ENCODE results near the gene CEBPG. TPM values are rescaled to one million over a fixed set of nuclear protein-coding genes. Genes with fewer than 3 reads are reported as not detected.
A peak's percentile ranks its signal among the peaks of the same experiment; 100 is the strongest.

The CEBPG gene
- total RNA-seq, 1 experiment from 2014 or later: 41.5 TPM

DNA sequence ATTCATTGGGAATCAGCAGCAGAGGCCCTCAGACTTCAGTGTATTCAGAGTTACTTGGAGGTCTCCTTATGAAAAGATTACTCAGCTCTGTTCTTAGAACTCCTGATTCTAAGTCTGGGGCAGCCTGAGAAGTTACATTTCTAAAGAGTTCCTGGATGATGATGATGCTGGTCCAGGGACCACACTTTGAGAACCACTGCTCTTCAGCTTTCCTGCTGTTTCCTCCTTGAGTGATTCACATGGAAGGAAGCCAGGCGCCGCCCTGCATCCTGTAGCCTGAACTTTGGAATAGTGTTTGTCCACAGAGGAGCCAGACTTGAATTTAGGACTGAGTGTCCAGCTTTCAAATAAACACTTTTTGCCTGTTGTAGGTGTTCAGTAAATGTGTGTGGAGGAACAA lies 2.9 kb downstream of the CEBPG start:
- BruUV-seq (replicated peaks): no TSS peak
- Histone ChIP-seq H3K4me1 (ENCODE audit: control insufficient read depth, insufficient read depth, low read length) (peaks cover 39% of the 10 kb centered on the region), H3K36me3 (ENCODE audit: control insufficient read depth, insufficient read depth, low read length) (peaks cover 5% of the 10 kb centered on the region; the same call in 1 of the 2 replicates), H3K9me3 (ENCODE audit: control insufficient read depth, insufficient read depth, low read depth, low read length) (no peaks in the 10 kb centered on the region), H3K27ac (ENCODE audit: low read length) (no peak overlapping the region), H3K4me3 (ENCODE audit: low read depth in 2 of 2, low read length in 2 of 2) (peak overlapping the region in 1 of 2 experiments; percentile 96; a peak in 1 of 4 replicates), H3K27me3 (ENCODE audit: control insufficient read depth, insufficient read depth, low read length) (no peaks in the 10 kb centered on the region)
- DNase-seq (ENCODE audit: low read depth, low spot score): peak; percentile 64
- TF ChIP-seq POLR2AphosphoS5 (IDR thresholded peaks at IDR 0.05; ENCODE audit: low read depth, low read length) (no peak), SIN3A (IDR thresholded peaks at IDR 0.05; ENCODE audit: borderline replicate concordance, insufficient read depth, low read depth, low read length) (no peak), TCF7L2 (IDR thresholded peaks at IDR 0.05; ENCODE audit: low read depth, low read length) (no peak)
- TF ChIP-seq, protein P1, sequence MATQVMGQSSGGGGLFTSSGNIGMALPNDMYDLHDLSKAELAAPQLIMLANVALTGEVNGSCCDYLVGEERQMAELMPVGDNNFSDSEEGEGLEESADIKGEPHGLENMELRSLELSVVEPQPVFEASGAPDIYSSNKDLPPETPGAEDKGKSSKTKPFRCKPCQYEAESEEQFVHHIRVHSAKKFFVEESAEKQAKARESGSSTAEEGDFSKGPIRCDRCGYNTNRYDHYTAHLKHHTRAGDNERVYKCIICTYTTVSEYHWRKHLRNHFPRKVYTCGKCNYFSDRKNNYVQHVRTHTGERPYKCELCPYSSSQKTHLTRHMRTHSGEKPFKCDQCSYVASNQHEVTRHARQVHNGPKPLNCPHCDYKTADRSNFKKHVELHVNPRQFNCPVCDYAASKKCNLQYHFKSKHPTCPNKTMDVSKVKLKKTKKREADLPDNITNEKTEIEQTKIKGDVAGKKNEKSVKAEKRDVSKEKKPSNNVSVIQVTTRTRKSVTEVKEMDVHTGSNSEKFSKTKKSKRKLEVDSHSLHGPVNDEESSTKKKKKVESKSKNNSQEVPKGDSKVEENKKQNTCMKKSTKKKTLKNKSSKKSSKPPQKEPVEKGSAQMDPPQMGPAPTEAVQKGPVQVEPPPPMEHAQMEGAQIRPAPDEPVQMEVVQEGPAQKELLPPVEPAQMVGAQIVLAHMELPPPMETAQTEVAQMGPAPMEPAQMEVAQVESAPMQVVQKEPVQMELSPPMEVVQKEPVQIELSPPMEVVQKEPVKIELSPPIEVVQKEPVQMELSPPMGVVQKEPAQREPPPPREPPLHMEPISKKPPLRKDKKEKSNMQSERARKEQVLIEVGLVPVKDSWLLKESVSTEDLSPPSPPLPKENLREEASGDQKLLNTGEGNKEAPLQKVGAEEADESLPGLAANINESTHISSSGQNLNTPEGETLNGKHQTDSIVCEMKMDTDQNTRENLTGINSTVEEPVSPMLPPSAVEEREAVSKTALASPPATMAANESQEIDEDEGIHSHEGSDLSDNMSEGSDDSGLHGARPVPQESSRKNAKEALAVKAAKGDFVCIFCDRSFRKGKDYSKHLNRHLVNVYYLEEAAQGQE (IDR thresholded peaks at IDR 0.05; ENCODE audit: insufficient read depth in 1 of 2, low read depth in 2 of 2, low read length in 1 of 2): no peak
- TF ChIP-seq, protein P2, sequence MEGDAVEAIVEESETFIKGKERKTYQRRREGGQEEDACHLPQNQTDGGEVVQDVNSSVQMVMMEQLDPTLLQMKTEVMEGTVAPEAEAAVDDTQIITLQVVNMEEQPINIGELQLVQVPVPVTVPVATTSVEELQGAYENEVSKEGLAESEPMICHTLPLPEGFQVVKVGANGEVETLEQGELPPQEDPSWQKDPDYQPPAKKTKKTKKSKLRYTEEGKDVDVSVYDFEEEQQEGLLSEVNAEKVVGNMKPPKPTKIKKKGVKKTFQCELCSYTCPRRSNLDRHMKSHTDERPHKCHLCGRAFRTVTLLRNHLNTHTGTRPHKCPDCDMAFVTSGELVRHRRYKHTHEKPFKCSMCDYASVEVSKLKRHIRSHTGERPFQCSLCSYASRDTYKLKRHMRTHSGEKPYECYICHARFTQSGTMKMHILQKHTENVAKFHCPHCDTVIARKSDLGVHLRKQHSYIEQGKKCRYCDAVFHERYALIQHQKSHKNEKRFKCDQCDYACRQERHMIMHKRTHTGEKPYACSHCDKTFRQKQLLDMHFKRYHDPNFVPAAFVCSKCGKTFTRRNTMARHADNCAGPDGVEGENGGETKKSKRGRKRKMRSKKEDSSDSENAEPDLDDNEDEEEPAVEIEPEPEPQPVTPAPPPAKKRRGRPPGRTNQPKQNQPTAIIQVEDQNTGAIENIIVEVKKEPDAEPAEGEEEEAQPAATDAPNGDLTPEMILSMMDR (IDR thresholded peaks at IDR 0.05): no peak
- in situ Hi-C loops (cut with HindIII; ENCODE audit: low pct_unique_long_range_greater_than_20kb, low sequenced_read_pairs): no loop called here
- POLR2A ChIA-PET: no interaction called here
- no peak for ATAC-seq
- intact Hi-C loops (cut with micrococcal nuclease; ENCODE audit: unreplicated experiment): no loop called here
- CTCF ChIA-PET: no interaction called here

DNA sequence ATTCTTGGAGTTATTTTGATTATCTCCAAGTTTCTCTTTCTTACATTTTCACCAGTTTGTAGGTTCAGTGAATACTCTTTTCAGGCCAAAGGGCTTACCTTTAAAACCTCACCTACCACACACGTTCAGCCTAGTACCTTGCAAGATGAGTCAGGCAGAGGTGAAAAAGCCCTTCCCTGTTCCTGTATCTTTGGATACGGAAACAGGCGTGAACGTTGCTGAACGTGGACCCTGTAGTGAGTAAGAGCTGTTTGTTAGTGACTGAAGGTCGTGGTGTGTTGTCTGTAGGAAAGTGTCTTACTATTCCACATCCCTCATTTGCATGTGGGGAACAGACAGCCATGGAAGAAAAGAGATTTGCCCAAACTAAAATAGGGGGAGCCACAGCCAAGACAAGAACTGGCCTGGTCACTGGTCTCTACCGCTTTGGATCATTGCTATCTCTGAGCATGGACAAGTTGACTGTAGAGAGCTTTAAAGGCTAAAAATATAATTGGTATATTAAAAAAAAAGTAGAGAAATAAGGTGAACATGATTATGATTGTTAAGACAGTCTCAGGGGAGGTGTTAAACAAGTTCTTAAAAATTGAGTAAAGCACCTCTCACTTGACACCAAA lies 3.5 kb downstream of the CEBPG start:
- H3K4me1 ChIP-seq (ENCODE audit: control insufficient read depth, insufficient read depth, low read length): peaks cover 39% of the 10 kb centered on the region
- H3K27ac ChIP-seq (ENCODE audit: low read length): peak overlapping the region; percentile 20; the same call in 1 of the 2 replicates
- DNase-seq (ENCODE audit: low read depth, low spot score) (no peak), ATAC-seq (no peak)
- TF ChIP-seq SIN3A (IDR thresholded peaks at IDR 0.05; ENCODE audit: borderline replicate concordance, insufficient read depth, low read depth, low read length): no peak
- no peak for TF ChIP-seq POLR2AphosphoS5 (IDR thresholded peaks at IDR 0.05; ENCODE audit: low read depth, low read length)
- no peak for TF ChIP-seq TCF7L2 (IDR thresholded peaks at IDR 0.05; ENCODE audit: low read depth, low read length)
- TF ChIP-seq, protein P2 (IDR thresholded peaks at IDR 0.05): no peak
- TF ChIP-seq, protein P1 (IDR thresholded peaks at IDR 0.05; ENCODE audit: insufficient read depth in 1 of 2, low read depth in 2 of 2, low read length in 1 of 2): no peak
- CTCF ChIA-PET: no interaction called here
- no peaks in the 10 kb centered on the region for H3K9me3 ChIP-seq (ENCODE audit: control insufficient read depth, insufficient read depth, low read depth, low read length)
- intact Hi-C loops (cut with micrococcal nuclease; ENCODE audit: unreplicated experiment) (no loop called here), in situ Hi-C loops (cut with HindIII; ENCODE audit: low pct_unique_long_range_greater_than_20kb, low sequenced_read_pairs) (no loop called here)
- POLR2A ChIA-PET: interaction anchor here (1.1 kb wide), 1 partner anchor 15 kb away, joined by 3 read pairs; no protein-coding TSS in a partner anchor
- no peak overlapping the region for H3K4me3 ChIP-seq (ENCODE audit: low read depth in 2 of 2, low read length in 2 of 2)
- no TSS peak for BruUV-seq (replicated peaks)
- peaks cover 5% of the 10 kb centered on the region; the same call in 1 of the 2 replicates for H3K36me3 ChIP-seq (ENCODE audit: control insufficient read depth, insufficient read depth, low read length)
- no peaks in the 10 kb centered on the region for H3K27me3 ChIP-seq (ENCODE audit: control insufficient read depth, insufficient read depth, low read length)

Data from Panc1 (cell line).